ENCODE data around the gene BMP4.

The BMP4 gene

GRCh38 chr14:53947094-53947445, 9.6 kb downstream of the BMP4 start:
- H3K9me3 ChIP-seq (ENCODE audit: severe bottlenecking) = no peaks in the 10 kb centered on the region
- no peaks in the 10 kb centered on the region for H3K36me3 ChIP-seq (ENCODE audit: low read depth)
- ATAC-seq (ENCODE audit: low read depth) (no peak), DNase-seq (ENCODE audit: low spot score) (no peak)
- H3K4me1 ChIP-seq (ENCODE audit: insufficient read depth, poor library complexity, severe bottlenecking) = no peaks in the 10 kb centered on the region
- no peak overlapping the region for H3K27ac ChIP-seq (ENCODE audit: poor library complexity, severe bottlenecking)
- no peak overlapping the region for H3K4me3 ChIP-seq (ENCODE audit: severe bottlenecking)
- no peaks in the 10 kb centered on the region for H3K27me3 ChIP-seq (ENCODE audit: insufficient read depth, poor library complexity, severe bottlenecking)
- TF ChIP-seq CTCF (IDR thresholded peaks at IDR 0.05; ENCODE audit: poor library complexity, severe bottlenecking) = no peak

GRCh38 chr14:53946404-53947093, 10.1 kb downstream of the BMP4 start:
- Histone ChIP-seq H3K4me3 (ENCODE audit: severe bottlenecking) (no peak overlapping the region), H3K36me3 (ENCODE audit: low read depth) (no peaks in the 10 kb centered on the region), H3K9me3 (ENCODE audit: severe bottlenecking) (no peaks in the 10 kb centered on the region), H3K27ac (ENCODE audit: poor library complexity, severe bottlenecking) (no peak overlapping the region), H3K4me1 (ENCODE audit: insufficient read depth, poor library complexity, severe bottlenecking) (no peaks in the 10 kb centered on the region), H3K27me3 (ENCODE audit: insufficient read depth, poor library complexity, severe bottlenecking) (no peaks in the 10 kb centered on the region)
- no peak for DNase-seq (ENCODE audit: low spot score)
- TF ChIP-seq CTCF (IDR thresholded peaks at IDR 0.05; ENCODE audit: poor library complexity, severe bottlenecking) = no peak
- no peak for ATAC-seq (ENCODE audit: low read depth)

GRCh38 chr14:53946071-53946403, 10.6 kb downstream of the BMP4 start:
- Histone ChIP-seq H3K27me3 (ENCODE audit: insufficient read depth, poor library complexity, severe bottlenecking) (no peaks in the 10 kb centered on the region), H3K36me3 (ENCODE audit: low read depth) (no peaks in the 10 kb centered on the region), H3K27ac (ENCODE audit: poor library complexity, severe bottlenecking) (no peak overlapping the region), H3K9me3 (ENCODE audit: severe bottlenecking) (no peaks in the 10 kb centered on the region), H3K4me1 (ENCODE audit: insufficient read depth, poor library complexity, severe bottlenecking) (no peaks in the 10 kb centered on the region), H3K4me3 (ENCODE audit: severe bottlenecking) (no peak overlapping the region)
- no peak for ATAC-seq (ENCODE audit: low read depth)
- no peak for TF ChIP-seq CTCF (IDR thresholded peaks at IDR 0.05; ENCODE audit: poor library complexity, severe bottlenecking)
- DNase-seq (ENCODE audit: low spot score) = no peak

GRCh38 chr14:53943751-53944083, 12.9 kb downstream of the BMP4 start:
- no peaks in the 10 kb centered on the region for H3K9me3 ChIP-seq (ENCODE audit: severe bottlenecking)
- H3K27me3 ChIP-seq (ENCODE audit: insufficient read depth, poor library complexity, severe bottlenecking) = no peaks in the 10 kb centered on the region
- no peak overlapping the region for H3K4me3 ChIP-seq (ENCODE audit: severe bottlenecking)
- no peaks in the 10 kb centered on the region for H3K4me1 ChIP-seq (ENCODE audit: insufficient read depth, poor library complexity, severe bottlenecking)
- no peak overlapping the region for H3K27ac ChIP-seq (ENCODE audit: poor library complexity, severe bottlenecking)
- ATAC-seq (ENCODE audit: low read depth) = no peak
- H3K36me3 ChIP-seq (ENCODE audit: low read depth) = no peaks in the 10 kb centered on the region
- TF ChIP-seq CTCF (IDR thresholded peaks at IDR 0.05; ENCODE audit: poor library complexity, severe bottlenecking) = no peak
- DNase-seq (ENCODE audit: low spot score) = no peak

GRCh38 chr14:53942970-53943750, 13.5 kb downstream of the BMP4 start:
- Histone ChIP-seq H3K4me1 (ENCODE audit: insufficient read depth, poor library complexity, severe bottlenecking) (peaks cover under 1% of the 10 kb centered on the region), H3K9me3 (ENCODE audit: severe bottlenecking) (no peaks in the 10 kb centered on the region), H3K27me3 (ENCODE audit: insufficient read depth, poor library complexity, severe bottlenecking) (no peaks in the 10 kb centered on the region), H3K4me3 (ENCODE audit: severe bottlenecking) (no peak overlapping the region), H3K36me3 (ENCODE audit: low read depth) (no peaks in the 10 kb centered on the region), H3K27ac (ENCODE audit: poor library complexity, severe bottlenecking) (no peak overlapping the region)
- no peak for DNase-seq (ENCODE audit: low spot score)
- ATAC-seq (ENCODE audit: low read depth) = no peak
- TF ChIP-seq CTCF (IDR thresholded peaks at IDR 0.05; ENCODE audit: poor library complexity, severe bottlenecking) = no peak

All from RWPE2 (cell line).